ENCODE measurements around the gene RNH1. TPM values are rescaled to one million over a fixed set of nuclear protein-coding genes. Genes with fewer than 3 reads are reported as not detected.
"Not testable (repeated sequence)": the region's sequence is repeated elsewhere in the genome, so short reads cannot be mapped to it uniquely, and the experiment has no call there.

The RNH1 gene
- total RNA-seq, 1 donor from 2014 or later = 132 TPM

DNA sequence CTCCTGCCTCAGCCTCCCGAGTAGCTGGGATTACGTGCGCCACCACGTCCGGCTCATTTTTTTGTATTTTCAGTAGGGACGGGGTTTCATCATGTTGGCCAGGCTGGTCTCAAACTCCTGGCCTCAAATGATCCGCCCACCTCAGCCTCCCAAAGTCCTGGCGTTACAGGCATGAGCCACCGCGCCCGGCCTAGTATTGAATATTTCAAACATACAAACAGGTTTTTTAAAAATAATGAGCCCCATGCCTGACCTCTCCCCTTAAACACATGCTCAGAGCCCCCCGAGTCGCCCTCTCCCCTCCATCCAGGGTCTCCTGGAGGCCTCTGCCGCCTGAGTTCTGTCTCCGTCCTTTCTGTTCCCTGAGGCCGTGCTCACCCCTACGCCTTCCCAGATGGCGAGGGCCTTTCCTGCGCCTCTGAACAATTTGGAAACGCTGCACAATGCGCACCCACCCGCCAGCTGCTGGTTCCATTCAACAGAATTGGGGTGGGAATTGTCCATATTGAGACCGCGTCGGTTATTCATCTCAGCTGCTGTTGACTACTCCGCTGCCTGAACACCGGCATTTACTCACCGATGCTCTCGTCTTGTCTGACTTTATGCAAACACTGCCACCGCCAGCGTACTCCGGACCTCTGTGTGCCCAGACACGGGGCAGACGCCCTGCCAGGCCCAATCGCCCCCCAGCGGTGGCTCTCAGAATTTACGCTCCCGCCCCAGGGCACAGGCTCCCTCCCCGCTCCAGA lies 13.6 kb upstream of the RNH1 start:
- DNase-seq (ENCODE audit: low spot score) = no peak

DNA sequence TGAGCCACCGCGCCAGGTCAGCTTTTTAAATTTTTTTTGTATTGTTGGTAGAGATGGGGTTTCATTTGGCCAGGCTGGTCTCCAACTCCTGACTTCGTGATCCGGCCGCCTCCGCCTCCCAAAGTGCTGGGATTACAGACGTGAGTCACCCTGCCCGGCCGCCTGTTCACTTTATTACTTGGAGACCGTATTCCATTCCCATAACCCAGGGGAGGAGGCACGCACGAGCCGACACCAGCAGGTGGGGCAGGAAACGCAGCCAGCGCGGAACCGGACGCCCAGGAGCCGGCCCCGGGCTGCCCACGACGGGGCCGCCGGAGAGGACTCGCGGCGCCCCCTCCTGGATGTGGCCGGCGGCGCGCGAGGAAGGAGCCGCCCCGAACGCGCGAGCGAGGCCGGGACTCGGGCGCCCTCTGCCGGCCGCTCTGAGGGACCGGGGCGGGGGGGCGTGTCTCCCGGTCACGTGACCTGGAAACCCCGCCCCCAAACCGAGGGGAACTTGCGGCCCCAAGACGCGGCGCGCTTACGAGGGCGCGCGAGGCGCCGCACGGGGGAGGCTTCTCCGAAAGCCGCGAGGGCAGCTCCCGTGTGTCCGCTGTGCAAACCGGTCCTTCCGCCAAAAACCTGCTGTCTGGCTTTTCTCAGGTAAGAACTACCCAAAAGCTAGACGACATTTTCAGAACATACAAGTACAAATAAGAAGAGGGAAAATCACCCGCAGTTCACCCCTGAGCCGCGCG lies 11.6 kb upstream of the RNH1 start:
- peak; percentile 90 for DNase-seq (ENCODE audit: low spot score)

DNA sequence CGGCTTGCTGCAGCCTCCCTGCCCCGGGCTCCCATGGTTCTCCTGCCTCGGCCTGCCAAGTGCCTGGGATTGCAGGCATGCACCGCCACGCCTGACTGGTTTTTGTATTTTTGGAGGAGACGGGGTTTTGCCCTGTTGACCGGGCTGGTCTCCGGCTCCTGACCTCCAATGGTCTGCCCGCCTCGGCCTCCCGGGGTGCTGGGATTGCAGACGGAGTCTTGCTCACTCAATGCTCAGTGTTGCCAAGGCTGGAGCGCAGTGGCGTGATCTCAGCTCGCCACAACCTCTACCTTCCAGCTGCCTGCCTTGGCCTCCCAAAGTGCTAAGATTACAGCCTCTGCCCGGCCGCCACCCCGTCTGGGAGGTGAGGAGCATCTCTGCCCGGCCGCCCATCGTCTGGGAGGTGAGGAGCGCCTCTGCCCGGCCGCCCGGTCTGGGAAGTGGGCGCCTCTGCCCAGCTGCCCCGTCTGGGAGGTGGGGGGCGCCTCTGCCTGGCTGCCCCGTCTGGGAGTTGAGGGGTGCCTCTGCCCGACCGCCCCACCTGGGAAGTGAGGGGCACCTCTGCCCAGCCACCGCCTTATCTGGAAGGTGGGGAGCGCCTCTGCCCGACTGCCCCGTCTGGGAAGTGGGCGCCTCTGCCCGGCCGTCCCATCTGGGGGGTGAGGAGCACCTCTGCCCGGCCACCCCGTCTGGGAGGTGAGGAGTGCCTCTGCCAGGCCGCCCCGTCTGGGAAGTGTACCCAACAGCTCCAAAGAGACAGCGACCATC lies 10.1 kb upstream of the RNH1 start:
- not testable (repeated sequence) for DNase-seq (ENCODE audit: low spot score)

DNA sequence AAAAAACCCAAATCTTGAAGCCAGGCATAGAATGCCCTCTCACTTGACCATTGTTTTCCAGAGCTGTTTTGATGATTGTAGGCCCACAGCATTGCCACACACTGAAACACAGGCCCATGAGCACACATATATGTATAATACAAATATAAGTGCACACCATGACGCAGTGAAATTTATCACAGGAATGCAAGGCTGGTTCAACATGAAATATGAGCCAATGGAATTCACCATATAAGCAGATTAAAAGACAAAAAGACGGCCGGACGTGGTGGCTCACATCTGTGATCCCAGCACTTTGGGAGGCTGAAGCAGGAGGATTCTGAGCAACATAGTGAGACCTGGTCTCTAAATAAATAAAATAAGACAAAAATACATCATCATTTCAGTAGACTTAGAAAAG lies 9.4 kb upstream of the RNH1 start:
- DNase-seq (ENCODE audit: low spot score) = no peak

DNA sequence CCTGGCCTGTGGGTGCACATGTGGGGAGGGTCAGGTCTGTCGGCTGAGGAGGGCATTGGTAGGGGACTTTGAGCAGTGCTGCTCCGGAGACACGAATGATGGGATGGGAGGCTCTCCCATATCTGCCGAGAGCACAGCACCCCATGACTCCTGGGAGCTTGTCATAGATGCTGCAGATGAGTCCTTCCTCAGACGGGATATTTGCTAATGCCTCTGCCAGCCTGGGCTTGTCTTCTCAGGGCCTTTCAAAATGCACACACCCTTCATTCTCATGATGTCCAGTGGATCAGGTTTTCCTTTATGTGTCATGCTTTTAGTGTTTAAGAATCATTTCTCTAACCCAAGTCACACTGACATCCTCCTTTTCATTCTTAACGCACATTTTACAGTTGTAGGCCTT lies 8.1 kb upstream of the RNH1 start:
- peak; percentile 61 for DNase-seq (ENCODE audit: low spot score)

DNA sequence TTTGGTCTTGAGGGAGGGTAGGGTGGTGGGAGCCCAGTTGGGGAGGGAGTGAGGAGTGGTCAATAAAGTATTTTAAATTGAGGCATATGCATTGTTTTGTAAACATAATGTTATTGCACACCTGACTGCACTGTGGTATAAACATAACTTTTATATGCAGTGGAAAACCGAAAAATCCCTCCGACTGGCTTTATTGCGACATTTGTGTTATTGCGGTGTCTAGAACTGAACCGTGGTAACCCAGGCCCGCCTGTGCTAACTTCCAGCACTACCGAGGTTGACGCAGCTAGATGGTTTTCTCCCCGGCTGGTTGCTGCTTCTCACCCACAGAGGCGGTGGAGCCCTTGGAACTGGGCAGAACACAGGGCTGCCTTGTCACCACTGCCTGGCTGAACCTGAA lies 7.6 kb upstream of the RNH1 start:
- no peak for DNase-seq (ENCODE audit: low spot score)

DNA sequence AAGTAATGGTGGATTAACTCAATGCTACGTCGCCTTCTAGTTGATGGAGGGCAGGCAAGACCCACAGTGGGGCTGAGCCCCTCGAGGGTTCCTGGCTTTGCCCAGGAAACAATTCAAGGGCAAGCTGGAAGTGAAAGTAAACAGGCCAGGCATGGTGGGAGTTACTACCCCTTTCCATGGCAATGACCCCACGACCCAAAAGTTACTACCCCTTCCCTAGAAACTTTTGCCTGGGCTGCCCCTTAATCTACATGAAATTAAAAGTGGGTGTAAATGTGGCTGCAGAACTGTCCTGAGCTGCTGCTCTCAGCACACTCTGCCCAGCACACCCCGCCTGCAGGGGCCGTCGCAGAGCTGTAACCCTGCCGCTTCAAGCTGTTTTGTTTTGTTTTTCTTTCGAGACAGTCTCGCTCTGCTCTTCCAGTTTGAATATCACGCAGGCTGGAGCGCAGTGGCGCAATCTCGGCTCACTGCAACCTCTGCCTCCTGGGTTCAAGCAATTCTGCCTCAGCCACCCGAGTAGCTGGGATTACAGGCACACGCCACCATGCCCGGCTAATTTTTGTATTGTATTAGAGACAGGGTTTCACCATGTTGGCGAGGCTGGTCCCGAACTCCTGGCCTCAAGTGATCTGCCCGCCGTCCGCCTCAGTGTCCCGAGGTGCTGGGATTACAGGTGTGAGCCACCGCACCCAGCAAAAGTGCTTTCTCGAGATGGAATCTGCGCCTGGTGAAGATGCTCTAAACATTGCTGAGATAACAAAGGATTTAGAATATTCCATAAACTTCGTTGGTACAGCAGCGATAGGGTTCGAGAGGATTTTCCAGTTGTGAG lies 5.9 kb upstream of the RNH1 start:
- DNase-seq (ENCODE audit: low spot score) = no peak

DNA sequence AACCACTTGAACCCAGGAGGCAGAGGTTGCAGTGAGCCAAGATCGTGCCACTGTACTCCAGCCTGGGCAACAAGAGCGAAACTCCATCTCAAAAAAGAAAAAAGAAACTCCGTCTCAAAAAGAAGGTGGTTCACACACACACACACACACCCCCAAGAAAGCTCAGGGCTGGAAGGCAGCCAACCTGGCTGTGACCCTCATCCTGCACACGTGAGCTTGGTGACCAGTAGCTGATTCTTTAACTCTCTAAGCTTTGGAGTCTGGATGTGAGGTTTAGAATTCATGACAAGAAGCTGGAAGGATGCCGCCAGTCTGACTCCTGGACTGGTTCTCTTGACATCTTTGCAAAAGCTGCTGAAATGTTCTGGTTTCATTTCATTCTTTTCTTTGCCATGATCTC lies 1.9 kb upstream of the RNH1 start:
- DNase-seq (ENCODE audit: low spot score) = no peak

DNA sequence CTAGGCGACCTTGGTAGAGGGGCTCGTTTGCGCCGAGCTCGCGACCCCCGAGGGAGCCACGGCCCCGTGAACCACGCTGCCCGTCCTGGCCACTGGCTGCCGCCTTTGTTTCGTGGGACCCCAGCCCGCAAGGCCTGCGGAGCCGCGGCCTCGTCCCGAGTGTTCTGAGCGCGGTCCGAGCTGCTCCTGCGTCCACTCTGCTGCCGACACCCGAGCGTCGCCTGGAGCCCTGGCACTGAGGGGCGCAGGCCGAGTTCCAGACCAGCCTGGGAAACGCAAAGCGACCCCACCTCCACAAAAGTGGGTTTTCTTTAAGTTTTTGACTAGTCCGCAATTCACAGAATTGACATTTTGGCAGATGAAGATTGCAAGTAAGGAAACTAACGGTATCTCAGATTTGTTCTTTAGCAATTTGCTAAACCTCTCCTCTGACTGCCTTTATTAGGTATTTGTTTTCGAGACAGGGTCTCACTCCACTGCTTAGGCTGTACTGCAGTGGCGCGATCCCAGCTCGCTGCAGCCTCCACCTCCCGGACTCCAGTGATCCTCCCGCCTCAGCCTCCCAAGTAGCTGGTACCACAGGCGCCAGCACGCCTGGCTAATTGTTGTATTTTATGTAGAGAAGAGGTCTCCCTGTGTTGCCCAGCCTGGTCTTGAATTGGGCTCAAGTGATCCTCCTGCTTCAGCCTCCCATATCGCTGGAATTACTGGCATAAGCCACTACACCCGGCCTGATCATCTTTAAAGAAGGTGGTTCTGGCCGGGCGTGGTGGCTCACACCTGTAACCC lies 879 bp upstream of the RNH1 start:
- DNase-seq (ENCODE audit: low spot score) = no peak

DNA sequence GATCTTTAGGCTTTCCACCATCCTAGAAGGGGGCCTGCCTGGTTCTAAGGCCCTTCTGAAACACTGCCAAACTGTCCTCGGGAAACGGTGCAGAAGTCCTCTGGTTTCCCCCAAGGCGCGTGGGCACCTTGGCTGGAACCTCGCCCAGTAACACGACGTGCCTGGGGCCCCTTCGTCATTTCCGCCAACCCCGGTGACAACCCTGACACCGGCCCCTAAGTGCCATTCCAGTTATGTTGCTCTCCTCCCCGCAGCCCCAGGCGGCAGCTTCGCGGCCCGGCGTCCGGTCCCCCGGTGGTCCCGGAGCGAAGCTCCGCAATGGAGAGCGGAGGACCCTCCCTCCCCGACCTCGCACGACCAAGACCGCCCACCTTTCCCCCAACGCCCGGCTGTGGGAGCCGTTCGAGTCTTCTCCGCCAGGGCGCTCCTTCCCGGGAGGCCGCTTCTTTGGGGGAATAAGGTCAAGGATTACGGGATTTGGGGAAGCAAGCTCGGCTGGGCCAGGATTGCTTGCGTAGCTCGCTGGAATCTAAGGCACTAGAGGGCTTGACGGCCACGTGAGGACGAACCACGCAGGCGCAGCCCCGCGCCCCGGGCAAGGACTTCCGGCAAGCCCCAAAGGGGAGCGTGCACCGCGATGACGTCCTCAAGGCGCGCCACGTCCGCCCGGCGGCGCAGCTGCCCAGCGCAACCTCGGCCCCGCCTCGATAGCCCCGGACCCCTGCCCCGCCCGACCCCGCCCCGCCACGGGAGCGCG lies 626 bp downstream of the RNH1 start:
- DNase-seq (ENCODE audit: low spot score) = peak; percentile 98

DNA sequence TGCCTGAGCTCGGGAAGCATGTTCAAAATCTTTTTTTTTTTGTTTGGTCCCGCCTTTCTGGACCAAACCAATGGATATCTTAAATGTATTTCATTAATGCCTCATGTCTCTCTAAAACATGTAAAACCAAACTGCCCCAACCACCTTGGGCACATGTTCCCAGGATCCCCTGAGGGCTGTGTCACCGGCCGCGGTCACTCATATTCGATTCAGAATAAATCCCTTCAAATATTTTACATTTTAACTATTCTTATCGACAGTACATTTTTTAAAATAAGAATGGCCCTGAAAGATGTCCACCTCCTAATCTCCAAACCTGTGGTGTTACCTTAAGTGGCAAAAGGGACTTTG lies 2.1 kb downstream of the RNH1 start:
- no peak for DNase-seq (ENCODE audit: low spot score)

DNA sequence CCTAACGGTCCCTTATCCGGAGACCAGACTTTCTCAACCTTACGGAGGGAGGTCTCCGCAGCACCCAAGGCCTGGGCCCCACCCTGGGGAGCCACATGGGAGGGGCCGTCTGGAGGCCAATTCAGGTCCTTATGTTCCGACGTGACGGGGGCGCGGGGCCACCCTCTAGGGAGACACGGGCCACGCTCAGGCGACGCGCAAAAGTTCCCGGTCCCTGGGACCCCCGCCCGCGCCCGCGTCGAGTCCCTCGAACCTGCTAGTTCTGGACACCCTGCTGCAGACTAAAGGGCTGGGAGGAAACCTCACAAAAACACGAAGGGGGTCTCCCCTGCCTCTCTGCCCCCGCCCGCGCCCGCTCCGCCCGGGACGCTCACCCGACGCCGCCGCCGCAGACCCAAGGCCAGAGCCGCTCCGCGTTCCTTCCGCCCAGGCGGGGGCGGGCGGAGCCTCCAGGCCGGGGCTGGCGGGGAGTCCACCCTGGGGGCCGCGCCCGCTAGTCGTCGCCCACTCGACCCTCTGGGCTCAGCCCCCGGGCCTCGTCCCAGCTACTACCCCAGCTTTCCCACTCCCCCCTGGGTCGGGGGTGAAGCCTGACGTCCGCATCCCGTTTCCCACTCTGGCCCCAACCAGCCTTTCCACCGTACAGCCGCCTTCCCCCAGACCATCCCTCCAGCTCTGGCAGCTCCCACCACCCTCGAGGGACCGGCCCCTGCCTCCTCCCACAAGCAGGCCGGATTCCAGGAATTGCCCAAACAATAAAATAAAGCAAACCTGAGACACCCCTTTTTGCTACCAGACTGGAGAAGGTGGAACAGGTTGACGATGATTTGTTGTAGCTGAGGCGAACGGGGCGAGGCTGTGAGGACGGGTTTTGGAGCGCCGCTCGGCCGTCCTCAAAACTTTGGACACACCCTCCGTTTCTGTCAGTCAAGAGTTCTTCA lies 2.7 kb downstream of the RNH1 start:
- DNase-seq (ENCODE audit: low spot score) = peak; percentile 83

DNA sequence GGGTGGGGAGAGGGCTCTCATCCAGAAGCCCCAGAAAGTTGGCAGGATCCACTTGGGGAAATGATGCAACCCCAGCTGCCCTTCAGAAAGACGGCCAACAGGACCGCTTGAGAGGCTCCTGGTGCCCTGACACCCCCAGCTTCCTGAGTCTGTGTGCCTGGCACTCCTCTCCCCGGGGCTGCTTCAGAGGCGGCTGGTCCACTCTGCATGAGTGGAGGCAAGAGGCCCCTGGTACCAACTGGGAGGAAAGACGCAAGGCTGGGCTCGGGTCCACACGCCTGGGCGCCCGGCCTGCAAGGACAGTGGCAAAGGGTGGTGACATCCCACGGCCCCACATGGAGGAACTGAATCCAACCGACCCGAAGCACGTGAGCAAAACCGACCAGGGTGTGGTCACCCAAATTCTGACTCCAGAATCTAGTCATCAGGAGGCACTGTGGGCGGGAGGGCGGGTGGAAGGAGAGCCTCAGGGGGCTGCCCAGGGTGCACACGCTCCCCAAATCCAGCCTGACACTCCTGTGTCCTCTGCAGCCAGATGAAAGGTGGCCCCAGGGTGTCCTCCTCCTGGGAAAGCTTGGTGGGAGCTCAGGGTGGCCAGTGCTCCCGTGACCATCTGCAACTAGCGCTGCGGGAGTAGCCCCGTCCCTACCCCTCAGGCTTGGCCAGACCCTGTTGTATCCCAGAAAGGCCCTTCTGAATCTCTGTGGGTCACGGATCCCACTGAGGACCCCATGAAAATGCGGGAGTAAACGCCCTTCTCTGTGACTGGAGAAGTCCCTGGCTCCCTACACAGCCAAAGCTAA lies 3.7 kb downstream of the RNH1 start:
- DNase-seq (ENCODE audit: low spot score) = no peak

DNA sequence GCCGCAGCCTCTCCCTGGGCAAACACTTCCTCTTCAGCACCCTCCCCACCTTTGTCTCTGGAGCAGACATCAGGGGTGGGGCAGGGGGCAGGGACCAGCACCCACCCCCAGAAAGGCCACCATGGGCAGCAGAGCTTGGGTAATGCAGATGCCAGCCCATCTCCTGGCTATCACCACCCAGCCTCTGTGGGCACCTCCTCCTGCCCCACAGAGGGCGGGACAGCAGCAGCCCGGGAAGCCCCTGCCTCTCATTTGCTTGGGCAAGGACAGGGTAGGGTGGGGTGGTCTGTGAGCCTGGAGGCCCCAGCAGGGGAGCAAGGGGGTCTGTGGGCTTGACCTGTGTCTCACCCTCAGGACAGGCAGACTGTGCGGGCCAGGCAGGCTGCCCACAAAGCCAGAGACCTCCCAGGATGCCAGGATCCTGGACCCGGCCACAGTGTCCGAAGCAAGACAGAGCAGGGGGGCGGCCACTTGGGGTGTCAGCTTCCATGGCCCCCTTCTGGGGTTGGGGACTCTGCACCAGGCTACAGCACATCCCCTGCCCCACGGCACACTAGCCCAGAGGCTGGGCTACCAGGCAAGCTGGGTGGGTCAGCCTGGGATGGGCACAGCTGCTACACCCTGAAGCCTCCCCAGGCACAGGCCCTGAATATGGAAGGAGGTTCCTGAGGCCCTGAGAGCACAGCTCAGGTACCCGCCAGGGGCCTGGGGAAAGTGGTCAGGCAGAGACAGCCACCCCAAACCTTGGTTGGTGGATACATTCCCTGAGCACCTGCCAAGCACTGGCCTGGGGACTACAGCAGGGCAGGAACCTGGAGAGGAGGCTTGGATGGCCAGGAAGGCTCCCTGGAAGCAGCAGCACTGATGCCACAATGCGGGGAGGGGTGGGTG lies 4.5 kb downstream of the RNH1 start:
- no peak for DNase-seq (ENCODE audit: low spot score)

DNA sequence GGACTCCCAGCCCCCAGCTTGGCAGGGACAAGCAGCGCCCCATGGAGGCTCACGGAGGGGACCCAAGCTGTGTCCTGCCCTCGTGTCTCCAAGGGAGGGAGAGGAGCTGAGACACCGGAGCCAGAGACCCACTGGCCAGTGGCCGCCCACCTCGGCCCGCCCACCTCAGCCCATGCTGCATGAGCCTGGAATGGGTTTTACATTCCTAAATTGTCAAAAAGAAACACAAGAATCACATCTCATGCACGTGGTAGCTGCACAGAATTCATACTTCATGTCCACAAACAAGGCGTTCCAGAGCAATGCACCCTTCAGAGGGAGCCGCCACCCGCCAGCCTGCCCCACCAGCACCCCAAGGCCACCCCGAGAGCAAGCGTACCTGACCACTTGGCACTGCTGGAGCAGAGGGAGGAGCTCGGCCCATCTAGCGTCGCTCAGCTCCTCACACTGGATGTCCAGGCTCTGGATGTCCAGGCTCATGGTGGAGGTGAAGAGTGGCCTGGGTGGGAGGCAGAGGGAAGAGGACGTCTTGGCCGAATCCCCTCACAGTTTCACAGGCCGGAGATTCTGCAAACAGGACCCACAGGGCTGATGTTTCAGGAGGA lies 5.3 kb downstream of the RNH1 start:
- DNase-seq (ENCODE audit: low spot score) = no peak

DNA sequence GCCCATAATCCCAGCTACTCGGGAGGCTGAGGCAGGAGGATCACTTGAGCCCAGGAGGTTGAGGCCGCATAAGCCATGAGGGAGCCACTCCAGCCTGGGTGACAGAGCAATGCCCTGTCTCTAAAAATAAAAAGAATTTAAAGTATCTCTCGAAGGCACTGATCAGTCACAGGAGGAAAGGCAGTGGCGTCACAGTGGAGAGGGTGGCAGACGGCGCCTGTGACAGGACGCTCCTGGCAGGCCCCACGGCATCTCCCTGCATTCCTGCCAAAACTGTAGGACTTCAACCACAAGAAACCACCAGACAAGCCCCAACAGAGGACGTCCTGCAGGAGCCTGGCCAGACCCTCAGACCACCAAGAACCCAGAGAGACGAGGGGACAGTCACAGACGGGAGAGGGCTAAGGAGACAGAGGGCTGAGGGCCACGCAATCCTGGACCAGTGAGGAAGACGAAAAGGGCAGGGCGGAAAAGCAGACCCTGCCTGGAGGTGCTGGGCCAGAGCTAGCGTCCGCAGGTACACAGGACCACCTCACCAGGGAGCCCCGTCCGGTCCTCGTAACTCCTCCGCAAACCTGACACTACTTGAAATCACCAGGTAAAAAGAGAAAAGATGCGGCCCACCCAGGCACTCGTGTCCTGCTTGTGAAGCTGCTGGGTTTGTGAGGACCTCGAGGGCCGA lies 5.9 kb downstream of the RNH1 start:
- DNase-seq (ENCODE audit: low spot score) = no peak

Data from umbilical cord (tissue), 2 donors.